Skeletal muscle satellite cell (primary cell): Measurements from ENCODE around the gene LCNL1. TPM values are rescaled to one million over a fixed set of nuclear protein-coding genes. Genes with fewer than 3 reads are reported as not detected.

Source experiments
- H3K27me3 ChIP-seq: 2 replicates; pipeline ENCODE4 v1.7.0; 2013; ENCODE audit warnings: low read length; ENCODE audit not compliant: control insufficient read depth, insufficient read depth
- H3K36me3 ChIP-seq: 2 replicates; pipeline ENCODE4 v1.7.0; 2013; ENCODE audit warnings: mild to moderate bottlenecking, control low read depth, low read length; ENCODE audit not compliant: insufficient read depth
- H3K4me1 ChIP-seq: 2 replicates; pipeline ENCODE4 v1.7.0; 2013; ENCODE audit warnings: low read length; ENCODE audit not compliant: control insufficient read depth, insufficient read depth
- H3K4me2 ChIP-seq: 2 replicates; pipeline ENCODE4 v1.7.0; 2013; ENCODE audit warnings: mild to moderate bottlenecking, low read length
- H3K4me3 ChIP-seq: 2 replicates; pipeline ENCODE4 v1.7.0; 2013; ENCODE audit warnings: low read length
- H3K9ac ChIP-seq: 2 replicates; pipeline ENCODE4 v1.7.0; 2013; ENCODE audit warnings: mild to moderate bottlenecking, low read depth, low read length, moderate library complexity
- H3K9me3 ChIP-seq: replicated peaks from 2 replicates; pipeline ENCODE4 v1.7.0; 2013; ENCODE audit warnings: mild to moderate bottlenecking, control low read depth, low read length
- total RNA-seq: library from RNA; depleted of rRNA; stranded (reverse); fragments of >200 nt; gene quantifications from 2 replicates; pipeline ENCODE4 v1.2.3, GENCODE V29; 2012; rRNA removed

The LCNL1 gene
- total RNA-seq = 0.51 and 0.66 TPM in 2 replicates

GRCh38 chr9:136982232-136983051 lies at the start of gene LCNL1:
TSS of gene LCNL1 (plus strand) at chr9:136982993. CDS start at chr9:136983587, 594 bp downstream.
- no peak within 1 kb of the TSS for H3K4me3 ChIP-seq
- H3K9ac ChIP-seq = no peak within 1 kb of the TSS
- H3K4me1 ChIP-seq = peaks cover 14% of the 10 kb centered on the region
- H3K27me3 ChIP-seq = peaks cover 20% of the 10 kb centered on the region
- no peaks in the 10 kb centered on the region for H3K36me3 ChIP-seq
- no peak within 1 kb of the TSS for H3K4me2 ChIP-seq
- H3K9me3 ChIP-seq = no peaks in the 10 kb centered on the region

GRCh38 chr9:136934277-136934676 lies 48.5 kb upstream of the LCNL1 start:
- Histone ChIP-seq H3K4me1 (peaks cover 3% of the 10 kb centered on the region), H3K9ac (no peak overlapping the region), H3K4me3 (no peak overlapping the region), H3K27me3 (no peaks in the 10 kb centered on the region), H3K9me3 (no peaks in the 10 kb centered on the region), H3K36me3 (peaks cover 14% of the 10 kb centered on the region), H3K4me2 (no peak overlapping the region)

- no peak overlapping the region for H3K4me2 ChIP-seq
- H3K9ac ChIP-seq = no peak overlapping the region
- peaks cover 24% of the 10 kb centered on the region for H3K36me3 ChIP-seq
- no peak overlapping the region for H3K4me3 ChIP-seq
- H3K27me3 ChIP-seq = no peaks in the 10 kb centered on the region
- peaks cover 6% of the 10 kb centered on the region for H3K4me1 ChIP-seq
- H3K9me3 ChIP-seq = no peaks in the 10 kb centered on the region
These were observed 47.1 kb upstream of the LCNL1 start for GRCh38 chr9:136935651-136936050.

- no peak overlapping the region for H3K9ac ChIP-seq
- peaks cover 34% of the 10 kb centered on the region for H3K36me3 ChIP-seq
- H3K27me3 ChIP-seq = no peaks in the 10 kb centered on the region
- no peaks in the 10 kb centered on the region for H3K9me3 ChIP-seq
- peaks cover 6% of the 10 kb centered on the region for H3K4me1 ChIP-seq
- H3K4me3 ChIP-seq = no peak overlapping the region
- H3K4me2 ChIP-seq = no peak overlapping the region
These were observed 46.1 kb upstream of the LCNL1 start for GRCh38 chr9:136936645-136937170.

- H3K4me3 ChIP-seq = no peak overlapping the region
These were observed 45.4 kb upstream of the LCNL1 start for GRCh38 chr9:136937186-136938001.

GRCh38 chr9:136939431-136939995 lies 43.3 kb upstream of the LCNL1 start:
- no peak overlapping the region for H3K9ac ChIP-seq
- H3K36me3 ChIP-seq = peaks cover 50% of the 10 kb centered on the region

More at GRCh38 chr9:136937186-136938001, 45.4 kb upstream of the LCNL1 start:
- Histone ChIP-seq H3K4me1 (peaks cover 6% of the 10 kb centered on the region), H3K4me2 (no peak overlapping the region), H3K27me3 (no peaks in the 10 kb centered on the region), H3K9ac (no peak overlapping the region), H3K36me3 (peaks cover 41% of the 10 kb centered on the region), H3K9me3 (no peaks in the 10 kb centered on the region)

GRCh38 chr9:136939996-136940525 lies 42.7 kb upstream of the LCNL1 start:
- no peak overlapping the region for H3K4me3 ChIP-seq
- no peak overlapping the region for H3K4me2 ChIP-seq
- no peak overlapping the region for H3K9ac ChIP-seq
- no peaks in the 10 kb centered on the region for H3K9me3 ChIP-seq
- H3K4me1 ChIP-seq = peaks cover 19% of the 10 kb centered on the region
- H3K27me3 ChIP-seq = no peaks in the 10 kb centered on the region
- H3K36me3 ChIP-seq = peaks cover 50% of the 10 kb centered on the region

More at GRCh38 chr9:136939431-136939995, 43.3 kb upstream of the LCNL1 start:
- H3K4me1 ChIP-seq = peaks cover 15% of the 10 kb centered on the region
- H3K4me3 ChIP-seq = no peak overlapping the region
- H3K9me3 ChIP-seq = no peaks in the 10 kb centered on the region
- no peak overlapping the region for H3K4me2 ChIP-seq
- no peaks in the 10 kb centered on the region for H3K27me3 ChIP-seq

- Histone ChIP-seq H3K36me3 (peaks cover 50% of the 10 kb centered on the region), H3K9ac (no peak overlapping the region), H3K4me2 (no peak overlapping the region), H3K4me1 (peaks cover 19% of the 10 kb centered on the region), H3K4me3 (no peak overlapping the region), H3K9me3 (no peaks in the 10 kb centered on the region), H3K27me3 (no peaks in the 10 kb centered on the region)
These were observed 42.1 kb upstream of the LCNL1 start for GRCh38 chr9:136940526-136941230.

GRCh38 chr9:136941231-136942111 lies 41.3 kb upstream of the LCNL1 start:
- Histone ChIP-seq H3K27me3 (no peaks in the 10 kb centered on the region), H3K9ac (no peak overlapping the region), H3K36me3 (peaks cover 50% of the 10 kb centered on the region), H3K9me3 (no peaks in the 10 kb centered on the region), H3K4me3 (no peak overlapping the region), H3K4me1 (peaks cover 19% of the 10 kb centered on the region), H3K4me2 (no peak overlapping the region)
